Measurements from ENCODE around the gene ARFGEF3. TPM values are rescaled to one million over a fixed set of nuclear protein-coding genes. Genes with fewer than 3 reads are reported as not detected.
"Not testable (repeated sequence)": the region's sequence is repeated elsewhere in the genome, so short reads cannot be mapped to it uniquely, and the experiment has no call there.

ARFGEF3 gene
- total RNA-seq, 1 experiment from 2014 or later: 3.3 TPM

DNA sequence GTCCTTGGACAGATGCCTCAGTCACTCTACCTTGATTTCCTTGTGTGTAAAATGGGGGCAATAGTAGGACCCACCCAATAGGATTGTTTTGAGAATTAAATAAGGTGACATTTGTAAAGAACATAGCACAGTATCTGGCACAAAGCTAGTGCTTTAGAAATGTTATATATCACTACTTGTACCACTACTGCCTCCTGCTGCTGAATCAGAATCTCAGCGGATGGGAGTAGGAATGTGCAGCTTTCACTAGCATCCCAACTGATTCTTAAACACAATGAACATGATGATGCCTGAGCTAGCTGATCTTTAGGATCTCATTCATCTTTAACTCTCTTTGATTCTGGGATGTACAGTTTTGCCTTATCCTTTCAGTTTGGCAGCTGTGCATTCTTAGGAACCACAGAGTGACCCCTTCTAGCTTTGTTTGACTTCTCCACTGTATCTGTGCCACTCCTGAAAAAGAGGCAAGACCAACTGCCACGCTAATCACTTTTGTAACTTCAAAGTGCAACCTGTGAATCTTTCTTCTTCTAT is 49.4 kb downstream of the ARFGEF3 start:
- DNase-seq (ENCODE audit: low read depth): no peak

DNA sequence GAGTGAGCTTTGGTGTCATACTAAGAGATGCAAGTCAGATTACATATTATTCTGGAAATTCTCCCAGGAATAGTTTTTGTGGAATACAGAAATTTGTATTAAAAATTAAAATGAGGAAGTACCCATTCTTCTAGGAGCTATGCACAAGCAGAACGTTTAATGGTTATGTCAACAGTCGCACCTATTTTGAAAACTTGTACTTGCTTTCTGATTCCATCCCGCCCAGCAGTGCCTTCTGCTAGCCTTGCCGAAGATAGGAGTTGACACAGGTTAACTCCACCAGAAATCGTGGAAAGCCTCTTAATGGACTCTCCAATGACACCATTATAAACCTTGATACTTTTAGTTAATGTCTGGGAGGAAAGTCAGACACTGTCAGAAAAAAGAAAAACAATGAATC is 49.9 kb downstream of the ARFGEF3 start:
- DNase-seq (ENCODE audit: low read depth): no peak

DNA sequence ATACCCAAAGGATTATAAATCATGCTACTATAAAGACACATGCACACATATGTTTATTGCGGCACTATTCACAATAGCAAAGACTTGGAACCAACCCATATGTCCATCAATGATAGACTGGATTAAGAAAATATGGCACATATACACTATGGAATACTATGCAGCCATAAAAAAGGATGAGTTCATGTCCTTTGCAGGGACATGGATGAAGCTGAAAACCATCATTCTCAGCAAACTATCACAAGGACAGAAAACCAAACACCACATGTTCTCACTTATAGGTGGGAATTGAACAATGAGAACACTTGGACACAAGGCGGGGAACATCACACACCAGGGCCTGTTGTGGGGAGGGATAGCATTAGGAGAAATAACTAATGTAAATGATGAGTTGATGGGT is 50.8 kb downstream of the ARFGEF3 start:
- not testable (repeated sequence) for DNase-seq (ENCODE audit: low read depth)

DNA sequence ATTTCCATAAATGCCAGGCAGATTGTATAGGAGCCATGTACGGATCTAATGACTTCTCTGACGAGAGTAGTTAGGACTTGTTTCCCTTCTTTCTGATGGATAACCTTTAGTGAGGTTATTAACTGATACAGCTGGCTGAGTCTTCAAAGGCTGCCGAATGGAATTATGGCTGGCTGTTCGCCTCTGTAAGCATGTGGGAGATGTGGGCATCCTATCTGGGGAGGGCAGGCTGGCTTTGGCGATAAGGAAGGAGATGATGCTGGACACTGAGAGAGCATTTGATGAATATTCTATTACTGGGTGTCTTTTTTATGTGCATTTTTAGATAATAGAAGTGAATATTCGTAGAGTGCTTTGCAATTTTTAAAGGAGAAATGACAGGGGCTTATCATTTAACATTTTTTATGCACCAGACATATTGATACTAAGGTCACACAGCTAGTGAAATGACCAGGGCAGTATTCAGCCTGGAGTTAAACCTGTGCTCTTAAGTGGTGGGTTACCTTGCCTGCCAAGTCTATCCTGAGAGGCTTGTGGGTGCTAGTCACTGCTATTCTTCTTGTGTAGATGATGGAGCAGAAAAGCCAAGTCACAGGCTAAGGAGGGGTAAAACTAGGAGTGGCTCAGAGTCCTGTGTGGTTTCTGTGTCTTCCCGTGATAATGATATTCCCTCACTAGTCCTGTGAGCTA is 53.5 kb downstream of the ARFGEF3 start:
- DNase-seq (ENCODE audit: low read depth): no peak

DNA sequence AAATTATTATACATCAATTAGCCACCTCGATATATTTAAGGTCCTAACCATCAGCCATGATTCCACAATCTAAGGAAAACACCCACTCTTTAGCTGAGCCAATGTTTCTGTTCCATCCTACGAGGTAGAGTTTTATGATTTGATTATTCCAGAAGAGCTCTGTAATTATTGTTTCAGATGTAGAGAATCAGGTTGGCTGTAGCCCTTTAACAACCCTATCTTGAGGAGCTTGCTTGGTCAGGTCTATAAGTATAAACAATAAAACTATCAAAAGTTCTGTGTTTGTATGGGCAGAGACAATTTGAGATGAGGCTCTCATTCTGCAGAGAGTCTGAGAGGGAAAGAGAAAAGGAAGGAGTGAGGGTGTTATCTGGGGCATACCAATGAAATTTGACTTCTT is 56.7 kb downstream of the ARFGEF3 start, which contains the start of gene PBOV1:
Gene PBOV1 (minus strand): TSS at position 43 of the 400 bp plus-strand sequence. CDS start 96 bp downstream, outside the sequence.
- no peak for DNase-seq (ENCODE audit: low read depth)

DNA sequence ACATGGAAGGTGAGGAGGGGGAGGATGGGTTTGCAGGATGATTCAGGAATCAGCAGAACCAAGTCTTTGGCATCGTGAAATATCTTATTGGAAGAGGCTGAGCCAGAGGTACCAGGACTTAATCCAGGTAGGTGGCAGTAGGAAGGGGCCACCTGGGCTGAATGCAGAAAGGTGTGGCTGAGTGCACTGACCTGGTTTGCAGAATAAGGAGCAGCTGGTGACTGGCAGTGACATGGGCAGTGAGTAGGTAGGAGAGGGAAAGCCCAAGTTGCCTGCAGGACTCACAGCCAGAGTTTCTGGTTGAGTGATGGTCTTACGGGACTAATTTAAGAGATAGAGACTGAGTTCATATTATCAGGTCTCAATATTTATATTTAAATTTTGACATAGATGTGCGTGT is 57.7 kb downstream of the ARFGEF3 start:
- DNase-seq (ENCODE audit: low read depth): no peak

DNA sequence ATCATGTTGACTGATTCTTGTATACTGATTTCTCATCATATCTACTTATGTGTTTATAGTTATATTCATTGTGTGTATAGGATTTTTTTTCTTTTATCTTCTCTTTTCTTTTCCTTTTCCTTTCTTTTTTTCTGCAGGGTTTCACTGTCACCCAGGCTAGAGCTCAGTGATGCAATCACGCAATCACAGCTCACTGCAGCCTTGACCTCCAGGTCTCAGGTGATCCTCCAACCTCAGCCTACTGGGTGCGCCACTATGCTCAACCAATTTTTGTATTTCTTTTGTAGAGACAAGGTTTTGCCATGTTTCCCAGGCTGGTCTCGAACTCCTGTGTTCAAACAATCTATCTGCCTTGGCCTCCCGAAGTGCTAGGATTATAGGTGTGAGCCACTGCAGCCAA is 58.2 kb downstream of the ARFGEF3 start:
- DNase-seq (ENCODE audit: low read depth): no peak

DNA sequence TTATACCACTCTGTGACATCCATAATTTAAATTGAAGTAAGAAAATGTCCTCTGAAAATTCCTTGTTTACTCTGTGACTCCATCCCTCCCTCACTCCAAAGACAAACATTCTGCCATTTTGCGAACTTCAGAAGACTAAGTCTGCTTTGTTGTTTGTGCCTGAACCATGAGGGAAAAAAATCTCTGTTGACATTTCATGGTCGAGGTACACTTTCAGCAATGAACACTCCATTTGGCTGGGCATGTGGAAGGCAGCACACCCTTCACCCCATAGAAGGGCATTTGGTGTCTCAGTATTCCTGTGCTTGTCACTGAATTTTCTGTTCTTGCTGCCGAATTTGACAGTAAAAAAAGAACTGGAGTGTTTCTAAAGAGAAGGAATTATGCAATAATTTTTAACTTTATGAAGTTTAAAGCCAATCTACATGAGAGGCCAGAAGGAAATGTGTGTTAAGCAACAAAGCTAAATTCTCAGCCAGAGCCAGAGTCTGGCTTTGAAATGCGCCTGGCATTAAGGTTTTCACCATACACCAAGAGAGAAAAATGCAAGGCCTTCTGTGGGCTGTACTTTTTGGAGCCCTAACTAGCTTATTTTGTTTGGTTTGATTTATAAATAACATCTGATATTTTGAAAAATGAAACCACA is 61.3 kb downstream of the ARFGEF3 start:
- no peak for DNase-seq (ENCODE audit: low read depth)

DNA sequence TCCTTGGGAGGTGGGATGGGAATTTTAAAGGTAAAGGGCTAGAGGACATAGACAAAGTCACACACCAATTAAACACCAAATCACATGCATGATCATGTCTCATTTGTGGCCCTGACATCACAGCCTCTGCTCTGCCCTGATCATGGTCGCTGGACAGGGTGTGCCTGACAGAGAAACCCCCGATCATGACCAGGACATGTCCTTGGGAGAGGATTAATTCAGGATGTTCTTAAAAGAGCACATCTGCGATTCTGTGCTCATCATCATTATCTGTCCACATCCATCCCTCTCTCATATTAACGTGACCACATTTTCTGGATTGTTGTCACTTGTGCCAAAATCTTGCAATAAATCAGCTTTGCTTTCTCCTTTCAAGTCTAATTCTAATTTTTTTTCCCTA is 64.2 kb downstream of the ARFGEF3 start:
- no peak for DNase-seq (ENCODE audit: low read depth)

DNA sequence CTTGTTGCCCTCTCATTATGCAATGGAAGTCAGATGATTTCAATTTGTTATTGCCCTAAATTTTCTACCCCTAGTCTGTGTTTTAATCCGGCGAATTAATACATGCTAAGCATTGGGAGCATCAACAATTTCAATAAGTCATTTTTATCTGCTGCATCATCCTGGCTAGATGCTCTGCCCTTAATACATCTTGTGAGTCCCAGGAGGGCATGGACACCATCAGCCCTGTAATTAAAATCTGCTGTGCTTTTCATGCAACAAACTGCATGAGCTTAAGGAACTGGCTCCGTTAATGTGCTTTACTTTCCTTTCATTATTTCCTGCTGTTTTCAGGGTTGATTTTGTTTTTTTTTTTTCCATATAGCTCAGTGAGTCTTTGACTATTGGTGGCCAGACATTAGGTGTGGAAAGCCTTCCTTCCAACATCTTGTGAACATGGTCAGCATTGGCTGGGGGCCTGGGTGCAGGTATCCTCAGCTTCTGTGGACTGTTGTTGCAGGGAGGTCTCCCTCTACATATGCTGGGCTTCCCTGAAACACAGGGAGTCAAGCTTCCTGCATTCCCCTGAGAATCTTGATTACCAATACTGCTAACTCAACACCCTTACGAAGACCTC is 65.1 kb downstream of the ARFGEF3 start:
- no peak for DNase-seq (ENCODE audit: low read depth)

DNA sequence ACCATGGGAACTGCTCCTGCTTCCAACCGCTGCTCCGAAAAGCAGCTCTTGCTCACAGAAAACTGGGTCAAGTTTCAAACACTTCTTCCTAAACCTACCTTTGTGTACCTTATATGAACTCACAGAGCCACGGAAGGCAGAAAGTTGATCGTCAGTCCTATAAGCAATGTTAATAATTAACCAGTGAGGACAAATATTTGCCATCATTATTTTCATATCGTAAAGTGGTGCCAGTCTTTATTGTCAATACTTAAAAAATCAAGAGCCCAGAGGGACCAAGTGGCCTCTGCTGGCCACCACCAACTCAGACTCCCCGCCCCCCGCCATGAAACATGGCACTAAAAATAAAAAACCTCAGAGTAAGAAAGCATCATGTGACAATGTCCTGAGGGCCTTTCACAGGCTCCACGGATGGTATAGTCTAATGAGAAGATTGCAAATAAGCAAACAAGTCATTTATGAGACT is 65.6 kb downstream of the ARFGEF3 start:
- DNase-seq (ENCODE audit: low read depth): no peak

DNA sequence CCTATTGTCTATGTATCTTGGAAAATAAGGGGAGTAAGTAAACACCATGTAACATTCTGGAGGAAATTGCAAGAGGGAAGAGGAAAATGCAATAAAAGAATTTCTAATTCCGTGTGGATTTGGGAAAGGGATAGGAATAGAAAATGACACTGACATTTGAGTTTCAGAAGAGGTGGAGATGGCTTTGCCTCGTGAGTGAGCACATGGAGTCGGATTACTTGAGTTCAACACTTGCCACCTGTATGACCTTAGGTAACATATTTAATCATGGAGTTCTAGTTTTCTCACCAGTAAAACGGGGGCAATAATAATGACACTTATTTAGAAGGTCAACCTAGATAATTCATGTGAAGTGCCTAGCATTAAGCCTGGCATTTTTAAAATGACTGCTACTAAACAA is 67.3 kb downstream of the ARFGEF3 start:
- no peak for DNase-seq (ENCODE audit: low read depth)

DNA sequence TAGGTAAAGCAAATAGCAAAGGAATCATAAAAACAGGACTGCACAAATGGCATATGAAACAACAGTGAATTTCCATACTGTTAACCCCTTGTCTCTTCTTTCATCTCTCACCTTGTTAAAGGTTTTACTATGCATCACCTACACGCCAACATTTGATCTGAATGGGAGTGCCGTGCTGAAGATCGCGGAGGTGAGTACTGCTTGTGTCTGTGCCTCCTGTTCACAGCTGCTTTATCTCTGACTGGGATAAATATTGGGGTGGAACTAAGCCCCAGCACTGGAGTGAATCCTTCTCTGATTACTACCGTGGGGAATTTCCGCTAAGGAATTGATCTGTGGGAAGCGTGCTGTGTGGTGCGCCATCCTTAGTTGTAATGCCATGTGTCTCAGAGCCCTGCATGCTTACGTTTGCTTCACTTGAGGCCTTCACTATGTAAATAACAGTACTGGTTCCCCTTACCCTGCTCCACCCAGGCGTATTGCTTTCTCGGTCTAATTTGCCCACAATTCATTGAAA is 68.0 kb downstream of the ARFGEF3 start:
- no peak for DNase-seq (ENCODE audit: low read depth)

DNA sequence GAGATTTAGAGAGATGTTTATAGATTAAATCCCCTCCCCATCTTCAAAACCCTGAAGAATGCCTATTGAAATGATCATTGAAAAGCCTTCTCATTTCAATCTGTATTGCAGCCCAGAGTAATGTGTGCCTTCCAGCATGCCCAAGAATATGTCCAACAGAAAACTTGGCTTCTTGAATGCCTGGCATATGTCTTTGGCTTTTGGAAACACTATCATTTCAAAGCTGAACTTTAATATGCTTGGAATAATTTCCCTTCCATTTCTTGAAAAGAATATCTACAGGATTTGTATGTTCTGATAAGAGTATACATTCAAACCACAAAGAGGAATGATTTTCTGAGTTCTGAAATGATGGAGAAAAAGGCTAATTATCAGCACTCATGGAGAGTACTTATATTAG is 68.5 kb downstream of the ARFGEF3 start:
- no peak for DNase-seq (ENCODE audit: low read depth)

DNA sequence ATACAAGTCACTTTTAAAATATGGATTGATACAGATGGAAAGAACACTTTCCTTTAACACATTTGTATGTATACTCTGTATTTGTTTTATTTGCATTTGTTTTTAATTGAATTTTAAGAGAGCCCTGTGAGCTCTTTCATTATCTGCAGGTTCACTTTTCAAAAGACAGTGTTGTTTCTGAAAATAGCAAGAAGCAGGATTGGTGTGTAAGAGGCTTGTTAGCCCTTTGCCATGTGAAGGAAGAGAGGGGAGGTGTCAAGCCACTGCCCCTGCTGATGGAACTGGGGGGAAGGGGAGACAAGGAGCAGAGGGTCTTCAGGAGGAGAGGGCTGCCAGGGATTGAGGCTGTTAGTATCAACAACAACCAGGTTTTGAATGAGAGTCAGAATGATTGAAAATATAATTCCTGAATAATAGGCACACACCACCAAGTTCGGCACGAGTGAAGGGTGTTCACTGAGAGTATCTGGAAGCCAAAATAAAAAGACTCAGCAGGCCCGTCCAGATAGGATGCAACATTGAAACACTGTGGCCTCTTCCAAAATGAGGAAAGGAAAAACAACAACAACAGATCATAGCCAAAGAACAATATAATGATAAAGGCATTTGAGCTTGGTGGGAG is 69.1 kb downstream of the ARFGEF3 start:
- no peak for DNase-seq (ENCODE audit: low read depth)

DNA sequence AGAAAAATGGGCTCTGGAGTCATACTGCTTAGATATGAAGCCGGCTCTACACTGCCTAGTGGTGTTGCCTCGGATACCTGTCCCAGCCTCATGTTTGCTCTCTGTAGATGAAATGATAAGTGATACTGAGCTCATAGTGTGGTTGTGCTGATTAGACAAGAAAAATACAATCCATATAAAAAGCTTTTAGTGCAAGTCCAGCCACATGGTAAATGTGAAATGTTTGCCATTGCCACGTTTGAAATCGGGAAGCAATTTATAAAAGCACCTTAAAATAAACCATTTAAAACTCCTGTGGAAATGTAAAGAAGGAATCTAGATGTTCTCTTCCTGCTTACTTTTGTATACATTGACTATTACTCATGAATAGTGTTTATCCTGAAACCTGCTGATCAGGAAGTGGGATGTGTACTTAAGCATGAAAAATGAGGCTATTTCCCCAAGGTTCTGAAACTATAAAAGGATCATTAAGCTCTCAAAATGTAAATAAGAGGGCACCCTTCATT is 69.7 kb downstream of the ARFGEF3 start:
- DNase-seq (ENCODE audit: low read depth): peak; percentile 7

DNA sequence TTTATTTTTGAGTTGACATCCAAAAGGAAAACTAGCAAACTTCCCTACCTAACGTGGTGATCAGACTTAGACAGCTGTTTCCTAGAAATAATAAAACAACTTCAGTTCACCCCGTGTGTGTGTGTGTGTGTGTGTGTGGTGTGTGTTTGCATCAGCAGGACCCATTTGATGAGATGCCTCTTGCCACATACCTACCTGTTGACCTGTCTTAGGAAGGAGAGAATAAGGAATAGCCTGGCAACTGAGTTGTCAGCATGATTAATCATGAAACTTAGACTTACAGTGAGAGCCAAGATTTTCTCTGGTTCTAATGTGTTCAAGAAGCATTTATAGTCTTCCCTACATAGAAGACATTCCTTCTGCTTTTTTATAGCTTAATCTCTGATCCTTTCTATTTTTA is 72.6 kb downstream of the ARFGEF3 start:
- DNase-seq (ENCODE audit: low read depth): no peak

DNA sequence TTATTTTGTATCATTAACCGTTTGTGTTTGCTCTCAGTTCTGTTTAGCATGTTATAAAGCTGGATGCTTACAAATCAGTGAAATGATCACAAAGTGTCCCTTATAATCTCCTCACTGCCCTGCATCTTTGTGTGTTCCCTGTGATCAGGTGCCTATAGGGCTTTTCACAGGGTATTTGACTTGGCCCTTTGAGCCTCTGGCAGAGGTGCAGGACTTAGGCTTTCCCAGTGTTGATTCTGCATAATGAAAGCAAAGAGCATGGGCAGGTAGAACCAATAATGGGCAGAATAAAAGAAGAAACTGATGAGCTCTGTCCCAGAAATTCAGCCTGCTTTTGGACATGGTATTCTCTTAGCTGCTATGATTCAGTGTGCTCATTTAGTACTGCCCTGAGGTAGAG is 73.5 kb downstream of the ARFGEF3 start:
- DNase-seq (ENCODE audit: low read depth): no peak

DNA sequence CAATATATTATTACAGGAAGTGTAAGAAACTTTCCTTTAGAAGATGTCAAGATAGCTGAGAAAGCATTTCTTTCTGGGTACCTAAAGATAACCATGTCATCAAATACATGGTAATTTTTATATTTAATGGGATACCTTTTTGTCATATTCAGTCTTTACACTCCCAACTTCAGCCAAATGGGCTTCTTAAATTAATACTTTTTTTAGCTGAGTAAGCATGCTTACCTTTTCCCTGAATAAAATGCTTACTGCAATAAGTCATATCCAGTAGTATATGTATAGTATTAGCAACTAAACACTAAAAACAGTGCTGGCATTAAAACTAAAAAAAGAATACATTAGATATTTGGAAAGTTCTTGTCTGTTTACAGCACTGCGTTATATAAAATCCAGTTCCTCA is 74.0 kb downstream of the ARFGEF3 start:
- DNase-seq (ENCODE audit: low read depth): no peak

DNA sequence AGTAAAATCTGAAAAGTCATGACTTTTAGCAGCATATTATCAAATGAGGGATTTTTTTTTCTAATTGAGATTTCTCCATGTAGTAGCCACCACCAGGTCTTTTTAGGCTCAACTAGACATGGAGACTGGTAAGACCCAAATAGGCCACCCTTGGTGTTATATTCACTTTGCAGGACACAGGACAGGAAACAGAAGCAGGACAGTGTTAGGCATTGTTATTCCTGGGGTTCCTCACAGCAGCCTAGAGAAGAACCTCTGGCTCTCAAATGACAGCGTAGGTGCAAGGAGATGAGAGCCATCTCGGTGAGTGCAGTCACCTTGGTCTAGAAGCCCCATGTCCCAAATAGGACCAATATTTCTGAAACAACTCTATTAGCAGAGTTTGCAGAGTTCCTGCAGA is 75.7 kb downstream of the ARFGEF3 start:
- DNase-seq (ENCODE audit: low read depth): no peak

DNA sequence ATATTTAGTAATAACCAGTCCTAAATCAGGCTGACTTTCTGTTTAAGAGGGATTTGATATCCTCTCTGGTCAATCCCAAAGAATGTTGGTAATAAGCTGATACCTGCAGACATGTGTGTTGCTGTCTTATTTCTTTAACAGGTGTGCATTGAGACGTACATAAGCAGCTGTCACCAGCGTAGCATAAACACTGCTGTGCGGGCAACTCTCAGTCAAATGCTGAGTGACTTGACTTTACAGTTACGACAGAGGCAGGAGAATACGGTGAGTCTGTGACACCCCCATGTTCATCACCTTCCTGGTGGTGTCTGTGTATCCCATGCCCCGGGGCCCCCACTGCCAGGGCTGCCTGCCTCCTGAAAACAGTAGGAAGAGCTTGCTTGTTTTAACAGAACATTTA is 76.6 kb downstream of the ARFGEF3 start:
- no peak for DNase-seq (ENCODE audit: low read depth)

DNA sequence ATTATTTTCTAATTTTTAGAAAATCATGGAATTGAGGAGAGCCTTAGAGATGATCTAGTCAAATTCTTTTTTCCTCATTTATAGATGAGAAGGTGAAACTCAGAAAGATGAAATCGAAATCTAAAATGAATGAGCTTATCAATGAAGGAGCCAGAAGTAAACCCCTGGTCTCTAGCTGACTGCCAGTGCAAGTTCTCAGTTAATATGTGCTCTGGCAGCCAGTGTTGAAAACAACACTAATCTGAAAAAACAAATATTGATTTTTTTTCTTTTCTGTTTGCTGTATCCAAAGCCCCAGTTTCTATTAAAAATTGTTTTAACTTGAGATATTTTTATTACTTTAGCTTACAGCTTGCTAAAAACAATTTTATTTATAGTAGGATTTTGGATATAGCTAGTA is 78.0 kb downstream of the ARFGEF3 start:
- no peak for DNase-seq (ENCODE audit: low read depth)

Data from Daoy (cell line).